SHP77 treated with DMSO at 0.1 percent for 48 hours (cell line): ENCODE results near the gene HELT.
"Not testable (repeated sequence)": the region's sequence is repeated elsewhere in the genome, so short reads cannot be mapped to it uniquely, and the experiment has no call there.

Experiments
- DNase-seq: peaks from one replicate; lab custom pipeline; 2025; lab: John Stamatoyannopoulos, UW

HELT gene

DNA sequence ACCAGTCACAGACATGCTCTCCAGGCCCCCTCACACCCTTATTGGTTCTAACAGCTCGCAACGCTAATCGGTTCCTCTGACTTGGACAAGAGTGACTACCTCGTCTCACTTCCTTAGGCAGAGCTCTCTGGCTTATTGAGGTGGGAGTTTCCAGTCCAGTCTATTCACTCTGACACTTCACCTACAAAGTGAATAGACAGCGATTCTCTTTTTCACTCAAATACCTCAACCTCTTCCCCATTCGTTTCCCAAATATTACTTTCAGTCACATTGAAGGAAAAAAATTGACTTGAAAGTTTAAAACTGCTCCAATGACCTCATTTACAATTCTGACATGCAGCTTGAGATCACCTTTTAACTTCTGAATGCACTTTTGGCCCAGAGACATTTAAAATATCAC, 17.7 kb downstream of the HELT start:
- DNase-seq = no peak

DNA sequence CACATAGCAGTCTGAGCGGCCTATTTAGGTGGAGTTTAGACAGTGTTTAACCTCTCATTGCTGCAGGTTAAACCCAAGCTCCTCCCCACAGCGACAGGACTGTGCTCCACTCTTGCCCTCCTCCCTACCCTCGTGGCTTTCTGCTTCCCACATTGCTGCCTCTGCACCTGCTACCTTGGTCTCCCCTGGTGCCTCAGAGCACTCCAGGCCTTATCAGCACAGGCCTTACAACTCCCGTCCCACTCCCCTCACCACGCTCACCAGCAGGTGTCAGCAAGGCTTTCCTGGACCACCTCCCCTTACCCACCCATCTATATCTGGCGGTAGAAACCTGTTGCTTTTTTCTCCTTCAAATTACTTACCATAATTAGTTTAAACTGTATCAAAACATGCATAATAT, 18.6 kb downstream of the HELT start:
- no peak for DNase-seq

DNA sequence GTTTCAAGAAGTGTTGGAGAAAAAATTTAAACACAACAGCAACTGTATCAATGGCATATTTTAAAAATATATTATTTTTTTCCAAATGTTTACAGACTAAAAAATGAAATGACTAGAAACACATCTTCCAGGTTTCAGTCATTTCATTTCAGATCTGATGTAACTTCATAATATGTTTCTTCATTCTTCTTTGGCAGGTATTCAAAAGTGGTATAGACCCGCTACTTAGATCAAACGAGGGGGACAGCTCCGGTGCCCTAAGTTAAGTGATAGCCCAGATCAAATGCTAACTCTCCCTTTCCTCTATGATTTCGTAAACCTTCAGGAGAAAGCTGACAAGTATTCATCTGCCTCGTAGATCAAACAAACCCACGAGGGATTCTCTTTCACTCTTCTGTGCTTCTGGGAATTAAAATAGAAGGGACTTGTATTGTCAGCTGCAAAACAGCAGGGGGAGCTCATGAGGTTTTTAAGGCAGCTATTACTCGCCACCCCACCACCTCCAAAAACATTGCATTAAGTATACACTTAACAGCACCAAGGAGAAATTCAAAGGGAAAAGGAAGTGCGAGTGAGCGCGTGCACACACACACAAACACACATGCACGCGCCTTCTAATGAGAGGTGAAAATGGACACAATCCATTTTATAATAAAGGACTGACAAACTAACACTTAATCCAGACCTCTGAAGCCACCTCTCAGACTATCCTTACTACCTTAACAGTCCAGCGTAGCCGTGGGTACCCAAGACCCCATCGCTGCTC, 21.4 kb downstream of the HELT start:
- peak; percentile 23 for DNase-seq

DNA sequence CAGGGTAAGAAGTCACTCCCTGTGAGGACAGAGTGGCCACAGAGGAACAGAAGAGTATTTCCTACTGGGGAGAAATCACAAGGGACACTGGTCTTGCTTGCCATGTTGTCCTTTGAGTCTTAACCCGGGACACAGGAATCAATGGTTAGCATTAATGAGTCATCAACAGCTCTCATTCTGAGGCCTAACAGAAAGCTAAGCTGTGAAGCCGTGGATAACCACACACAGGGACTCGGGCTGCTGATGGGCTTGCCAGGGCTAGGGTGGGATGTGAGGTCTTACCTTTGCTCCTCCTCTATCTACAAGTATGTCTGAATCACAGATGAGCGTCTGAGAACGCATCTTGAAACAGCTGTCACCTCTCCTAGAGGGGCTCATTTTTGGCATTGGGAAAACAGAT, 22.2 kb downstream of the HELT start:
- DNase-seq = no peak

DNA sequence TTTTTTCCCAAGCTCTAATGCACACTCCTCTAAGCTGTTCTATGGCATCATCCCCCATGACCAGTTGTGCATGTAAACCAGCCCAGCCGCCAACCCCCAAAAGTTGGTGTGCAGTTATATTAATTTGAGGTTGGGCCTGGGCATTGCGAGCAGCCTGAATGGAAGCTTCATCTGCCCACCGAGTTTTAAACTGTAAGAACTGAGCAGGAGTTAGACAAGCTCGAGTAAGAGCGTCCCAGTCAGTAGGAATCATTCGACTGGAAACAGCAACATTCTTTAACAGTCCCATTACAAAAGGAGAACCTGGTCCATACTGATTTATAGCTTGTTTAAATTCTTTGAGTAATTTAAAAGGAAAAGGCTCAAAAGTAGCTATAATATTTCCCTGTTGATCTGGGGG, 32.0 kb downstream of the HELT start:
- DNase-seq = not testable (repeated sequence)

DNA sequence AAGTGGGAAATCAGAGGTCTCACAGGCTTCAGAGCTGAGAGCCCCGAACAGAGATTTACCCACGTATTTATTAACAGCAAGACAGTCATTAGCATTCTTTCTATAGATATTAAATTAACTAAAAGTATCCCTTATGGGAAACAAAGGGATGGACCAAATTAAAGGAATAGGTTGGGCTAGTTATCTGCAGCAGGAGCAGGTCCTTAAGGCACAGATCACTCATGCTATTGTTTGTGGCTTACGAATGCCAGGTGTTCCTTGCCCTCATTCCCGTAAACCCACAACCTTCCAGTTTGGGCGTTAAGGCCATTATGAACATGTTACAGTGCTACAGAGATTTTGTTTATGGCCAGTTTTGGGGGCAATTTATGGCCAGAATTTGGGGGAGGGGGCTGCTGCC, 33.0 kb downstream of the HELT start:
- DNase-seq = not testable (repeated sequence)

DNA sequence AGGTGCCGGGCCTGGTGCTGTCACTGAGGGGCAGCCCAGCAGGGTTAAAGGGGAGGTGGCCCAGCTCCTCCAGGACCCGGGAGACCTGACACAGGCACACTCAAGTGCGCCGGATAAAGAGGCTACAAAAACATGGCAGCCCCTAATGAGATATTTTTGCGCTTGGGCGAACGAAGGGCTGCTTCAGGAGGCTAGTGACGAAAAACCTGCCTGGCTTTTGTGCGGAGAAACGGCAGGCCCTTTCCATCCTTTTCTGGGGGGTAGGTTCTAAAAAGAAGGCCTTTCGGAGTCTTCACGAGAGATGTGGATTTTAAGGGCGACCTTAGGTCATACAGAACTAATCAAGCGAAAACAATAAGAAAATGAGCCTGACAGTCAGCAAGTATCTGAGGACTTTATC, 35.5 kb downstream of the HELT start:
- no peak for DNase-seq

DNA sequence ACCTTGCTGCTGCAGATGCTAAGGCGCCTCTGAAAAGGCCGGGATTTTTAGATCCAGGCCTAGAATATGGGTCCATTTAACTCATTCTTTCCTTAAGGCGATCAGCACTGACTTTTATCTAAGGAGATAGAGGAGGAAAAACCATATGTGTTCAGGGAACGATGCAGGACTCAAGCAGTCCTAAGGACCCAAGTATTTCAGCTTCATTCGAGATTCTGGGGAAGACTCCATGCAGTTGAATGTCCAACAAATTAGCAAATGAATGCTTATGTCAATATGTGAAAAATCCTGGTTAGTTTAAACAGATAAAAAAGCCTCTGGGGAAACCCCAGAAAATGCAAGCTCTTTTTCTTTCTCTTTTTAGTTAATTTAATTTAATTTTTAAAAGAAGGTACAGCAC, 36.0 kb downstream of the HELT start:
- no peak for DNase-seq

DNA sequence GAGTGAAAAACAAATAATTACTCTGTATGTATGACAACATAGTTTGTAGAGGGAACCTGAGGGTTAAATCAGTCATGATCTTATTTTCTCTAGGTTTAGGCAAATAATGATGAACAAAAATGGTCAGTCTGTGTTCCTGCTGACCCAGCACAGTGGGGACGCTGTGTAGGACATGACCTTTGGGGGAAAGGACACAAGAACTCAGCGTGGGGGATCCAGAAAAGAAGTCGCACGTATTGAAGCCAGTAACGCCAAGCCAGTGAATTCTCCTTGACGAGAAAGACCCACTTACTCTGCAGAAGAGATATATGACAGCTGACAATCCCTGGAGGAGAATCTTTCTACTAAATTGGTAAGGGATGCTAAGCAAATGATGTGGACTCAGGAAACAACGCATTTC, 36.6 kb downstream of the HELT start:
- no peak for DNase-seq

DNA sequence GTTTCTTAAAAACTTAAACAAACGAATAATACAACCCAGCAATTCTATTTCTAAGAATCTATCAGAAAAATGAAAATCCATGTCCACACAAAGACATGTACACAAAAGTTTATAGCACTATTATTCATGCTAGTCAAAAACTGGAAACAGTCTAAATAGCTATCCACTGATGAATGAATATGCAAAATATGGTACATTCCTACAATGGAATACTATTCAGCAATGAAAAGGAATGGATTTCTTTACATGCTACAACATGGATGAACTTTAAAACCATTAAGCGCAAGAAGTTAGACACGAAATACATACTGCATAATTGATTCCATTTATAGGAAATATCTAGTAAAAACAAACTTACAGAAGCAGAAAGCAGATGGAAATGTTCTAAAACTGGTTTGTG, 43.3 kb downstream of the HELT start:
- no peak for DNase-seq

DNA sequence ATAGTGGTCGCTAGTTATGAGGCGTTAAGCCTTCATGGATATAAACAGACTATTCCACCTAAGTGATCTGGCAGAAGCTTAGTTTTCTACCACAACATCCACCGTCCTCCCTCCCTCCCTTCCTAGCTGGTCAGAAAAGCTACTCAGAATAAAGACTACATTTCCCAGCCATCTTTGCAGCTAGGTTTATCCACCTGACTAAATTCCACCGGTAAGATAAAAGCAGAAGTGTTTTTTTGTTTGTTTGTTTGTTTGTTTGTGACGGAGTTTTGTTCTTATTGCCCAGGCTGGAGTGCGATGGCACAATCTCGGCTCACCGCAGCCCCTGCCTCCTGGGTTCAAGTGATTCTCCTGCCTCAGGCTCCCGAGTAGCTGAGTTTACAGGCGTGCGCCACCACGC, 44.3 kb downstream of the HELT start:
- no peak for DNase-seq

DNA sequence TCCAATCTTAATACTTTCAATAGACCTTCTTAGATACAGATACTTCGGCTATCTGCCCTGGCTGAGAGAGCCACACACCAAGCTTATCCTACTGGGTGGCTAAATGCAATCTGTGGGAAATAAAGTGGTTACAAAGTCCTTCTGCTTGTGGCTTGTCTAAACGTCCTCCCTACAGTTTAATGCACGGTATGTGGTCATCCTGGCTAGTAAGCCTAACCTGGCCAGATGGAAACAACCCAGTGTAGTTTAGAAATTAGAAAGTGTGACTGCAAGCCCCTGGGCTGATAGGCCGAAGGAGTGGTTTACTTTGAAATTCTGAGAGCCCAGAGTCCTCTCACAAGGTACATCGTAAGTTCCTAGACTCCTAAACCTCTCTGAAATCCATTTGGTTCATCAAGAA, 47.9 kb downstream of the HELT start:
- no peak for DNase-seq

DNA sequence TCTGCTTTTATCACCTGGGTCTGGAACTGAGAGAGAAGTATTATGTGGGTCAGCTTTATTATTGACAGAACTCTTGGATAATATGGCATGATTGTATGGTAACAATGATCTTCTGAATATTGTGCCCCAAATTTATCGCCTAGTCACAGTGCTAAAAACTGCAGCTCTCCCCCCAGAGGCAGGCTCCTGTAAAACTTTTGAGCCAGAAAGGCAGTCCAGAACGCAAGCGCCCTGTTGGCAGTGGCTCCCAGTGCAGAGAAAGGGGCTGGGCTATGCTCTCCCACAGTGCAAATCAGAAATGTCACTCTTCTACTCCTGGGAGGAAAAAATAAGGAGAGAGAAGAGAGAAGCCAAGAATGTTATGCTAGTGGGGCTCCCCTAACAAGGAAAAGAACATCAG, 50.5 kb downstream of the HELT start:
- DNase-seq = no peak
